Activated effector memory CD4-positive, alpha-beta T cell treated with anti-CD3 and anti-CD28 coated beads, Interleukin-2, amount 50 U/mL, for 16 hours (primary cell): Measurements from ENCODE around the gene GDF3.

Experiments used
- DNase-seq: peaks from one replicate; pipeline ENCODE4 v3.0.0-alpha.2; 2020

The GDF3 gene

GRCh38 chr12:7666595-7666994 lies 29.0 kb downstream of the GDF3 start:
- no peak for DNase-seq

GRCh38 chr12:7661741-7662140 lies 33.8 kb downstream of the GDF3 start:
- DNase-seq, result no peak

GRCh38 chr12:7656121-7656520 lies 39.5 kb downstream of the GDF3 start:
- DNase-seq, result no peak

GRCh38 chr12:7650091-7650490 lies 45.5 kb downstream of the GDF3 start:
- no peak for DNase-seq

GRCh38 chr12:7647071-7647470 lies 48.5 kb downstream of the GDF3 start:
- DNase-seq, result no peak

GRCh38 chr12:7646178-7646475 lies 49.4 kb downstream of the GDF3 start:
- no peak for DNase-seq

GRCh38 chr12:7645395-7646177 lies 50.0 kb downstream of the GDF3 start:
- no peak for DNase-seq

- DNase-seq, result no peak
Measured at GRCh38 chr12:7642876-7643309, 52.7 kb downstream of the GDF3 start.

- DNase-seq, result no peak
Measured at GRCh38 chr12:7642287-7642686, 53.3 kb downstream of the GDF3 start.

GRCh38 chr12:7640123-7640995 lies 55.2 kb downstream of the GDF3 start:
- peak; percentile 80 for DNase-seq
